Measurements from ENCODE around the gene POP5.
"Not testable (repeated sequence)": the region's sequence is repeated elsewhere in the genome, so short reads cannot be mapped to it uniquely, and the experiment has no call there.

Gene POP5

GRCh38 chr12:120580787-120581723 lies at the start of gene POP5:
POP5 (minus strand) TSS chr12:120581402; CDS start chr12:120581362, 40 bp downstream.
- DNase-seq: peak; percentile 90

DNA sequence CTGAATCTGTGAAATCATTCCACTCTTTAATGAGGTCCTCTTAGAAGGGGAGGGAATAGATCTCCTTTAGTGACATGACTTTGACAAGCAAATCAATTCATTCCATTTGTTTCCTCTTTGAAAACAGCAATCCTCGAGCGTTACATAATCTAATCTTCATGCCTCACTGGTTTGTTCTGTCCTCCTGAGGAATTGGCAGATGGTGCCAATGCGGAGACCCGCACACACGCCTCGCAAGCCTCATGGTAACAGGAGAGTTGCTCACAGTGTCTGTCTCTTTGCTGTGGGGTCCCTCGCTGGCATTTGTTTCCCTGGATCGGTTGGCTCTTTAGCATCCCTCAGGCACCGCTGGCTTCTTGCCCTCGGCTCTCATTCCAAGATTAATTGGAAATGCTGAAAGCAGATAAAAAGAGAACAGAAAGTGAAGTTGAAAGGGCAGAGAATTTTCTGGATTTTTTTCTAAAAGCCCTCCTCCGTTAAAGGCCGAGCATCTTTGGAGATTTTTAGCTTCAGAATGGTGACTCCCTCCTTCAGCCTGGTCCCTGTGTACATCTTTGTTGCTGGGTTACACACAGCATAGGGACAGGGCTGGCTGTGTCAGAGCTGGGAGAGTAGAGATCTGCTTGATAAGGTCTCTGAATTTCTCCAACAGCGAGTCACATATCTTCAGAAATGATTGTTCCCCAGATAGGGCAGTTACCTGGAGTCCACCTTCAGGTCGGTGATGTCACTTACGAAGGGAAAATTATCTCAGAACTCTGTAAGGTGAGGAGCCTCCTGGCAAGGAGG lies 49.1 kb upstream of the POP5 start:
- DNase-seq: no peak

GRCh38 chr12:120628919-120629318 lies 47.7 kb upstream of the POP5 start:
- DNase-seq: no peak

DNA sequence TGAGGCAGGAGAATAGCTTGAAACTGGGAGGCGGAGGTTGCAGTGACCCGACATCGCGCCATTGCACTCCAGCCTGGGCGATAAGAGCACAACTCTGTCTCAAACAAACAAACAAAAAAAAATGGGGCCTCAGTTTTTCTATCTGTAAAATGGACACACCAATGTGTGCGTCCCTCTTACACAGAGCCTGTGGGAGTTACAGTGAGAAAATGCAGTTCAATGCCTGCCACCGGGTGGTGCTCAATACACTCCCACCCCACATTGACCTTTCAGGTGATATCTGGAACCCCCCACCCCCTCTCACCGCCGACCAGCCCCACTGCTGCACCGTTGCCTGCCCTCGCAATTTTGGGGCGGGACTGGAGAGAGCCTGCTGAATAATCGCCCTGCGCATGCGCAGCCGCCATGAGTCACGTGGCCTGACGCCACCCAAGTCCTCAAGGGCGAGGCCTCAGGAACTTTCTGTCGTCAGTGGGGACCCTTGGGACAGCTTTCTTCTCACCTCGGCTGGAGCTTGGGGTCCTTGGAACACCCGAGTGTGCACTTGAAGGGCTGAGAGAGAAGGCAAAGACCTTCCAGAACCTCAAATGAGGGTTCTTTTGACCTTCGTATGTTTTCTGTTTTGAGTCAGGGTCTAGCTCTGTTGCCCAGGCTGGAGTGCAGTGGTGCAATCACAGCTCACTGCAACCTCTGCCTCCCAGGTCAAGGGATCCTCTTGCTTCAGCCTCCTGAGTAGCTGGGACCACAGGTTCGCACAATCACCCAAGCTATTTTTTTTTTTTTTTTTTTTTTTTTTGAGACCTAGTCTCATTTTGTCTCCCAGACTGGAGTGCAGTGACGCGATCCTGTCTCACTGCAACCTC lies 44.6 kb upstream of the POP5 start:
- DNase-seq: no peak

DNA sequence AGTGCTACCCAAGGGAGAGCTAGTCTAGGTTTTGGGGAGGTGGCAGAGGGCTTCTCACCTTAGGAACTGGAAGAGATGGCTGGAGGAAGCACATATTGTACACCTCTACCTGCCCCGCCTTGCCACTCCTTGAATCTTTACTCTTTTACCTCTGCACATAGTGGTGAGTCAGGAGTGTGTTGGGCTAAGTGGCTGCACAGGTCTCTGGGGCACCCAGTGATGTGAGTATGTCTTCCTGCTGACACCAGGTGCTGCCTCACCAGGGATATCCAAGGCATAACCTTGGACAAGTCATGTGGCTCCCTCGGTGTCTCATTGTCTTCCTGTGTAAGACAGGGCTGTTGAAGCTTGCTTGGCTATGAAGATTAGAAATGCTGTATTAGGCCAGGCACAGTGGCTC lies 39.4 kb upstream of the POP5 start:
- DNase-seq: no peak

DNA sequence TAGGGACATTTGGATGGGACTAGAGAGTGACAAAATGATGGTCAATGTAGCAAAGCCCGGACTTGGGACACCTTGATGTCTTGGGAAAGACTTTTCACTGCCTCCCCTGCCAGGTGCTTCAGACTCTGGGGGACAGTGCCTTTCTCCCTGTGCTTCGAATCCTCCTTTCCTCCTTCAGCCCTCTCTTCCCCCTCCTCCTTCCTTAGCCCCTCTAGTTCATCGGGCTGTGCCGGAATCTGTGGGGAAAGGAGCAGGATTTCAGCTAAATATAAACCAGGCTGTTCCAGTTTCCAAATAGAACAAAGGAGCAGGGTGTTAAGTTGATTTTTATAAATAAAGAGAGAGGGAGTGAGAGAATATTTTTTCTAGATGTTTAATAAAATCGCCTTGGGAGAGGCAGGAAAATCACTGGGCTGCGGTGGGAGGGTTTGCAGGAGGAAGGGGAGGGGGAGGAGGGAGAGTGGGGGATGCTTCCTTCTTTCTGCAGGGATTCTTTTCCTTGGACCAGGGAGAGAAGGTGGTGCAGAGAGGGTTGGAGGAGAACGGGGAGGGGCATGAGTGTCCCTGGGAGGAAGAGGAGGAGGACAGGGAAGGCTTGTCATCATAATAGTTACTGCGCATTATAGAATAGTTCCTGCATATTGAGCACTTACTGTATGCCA lies 37.9 kb upstream of the POP5 start:
- DNase-seq: no peak

- DNase-seq: not testable (repeated sequence)
These were observed 36.6 kb upstream of the POP5 start for GRCh38 chr12:120617767-120618166.

- not testable (repeated sequence) for DNase-seq
These were observed 36.0 kb upstream of the POP5 start for GRCh38 chr12:120617193-120617592.

DNA sequence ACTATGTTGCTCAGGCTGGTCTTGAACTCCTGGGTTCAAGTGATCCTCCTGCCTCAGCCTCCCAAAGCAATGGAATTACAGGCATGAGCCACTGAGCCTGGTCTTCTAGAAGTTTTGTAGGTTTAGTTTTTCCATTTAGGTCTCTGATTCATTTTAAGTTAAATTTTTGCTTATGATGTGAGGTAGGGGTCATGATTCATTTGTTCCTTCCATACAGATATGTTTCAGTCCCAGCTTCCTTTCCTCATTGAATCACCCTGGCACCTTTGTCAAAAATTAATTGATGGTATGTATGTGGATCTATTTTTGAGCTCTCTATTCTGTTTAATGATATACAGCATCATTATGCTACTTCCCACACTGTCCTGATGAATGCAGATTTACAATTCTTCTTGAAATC lies 33.6 kb upstream of the POP5 start:
- DNase-seq: no peak

- DNase-seq: not testable (repeated sequence)
These were observed 30.3 kb upstream of the POP5 start for GRCh38 chr12:120611534-120611933.

- DNase-seq: no peak
These were observed 29.4 kb upstream of the POP5 start for GRCh38 chr12:120610560-120610959.

- DNase-seq: not testable (repeated sequence)
These were observed 21.2 kb upstream of the POP5 start for GRCh38 chr12:120602416-120602815.

DNA sequence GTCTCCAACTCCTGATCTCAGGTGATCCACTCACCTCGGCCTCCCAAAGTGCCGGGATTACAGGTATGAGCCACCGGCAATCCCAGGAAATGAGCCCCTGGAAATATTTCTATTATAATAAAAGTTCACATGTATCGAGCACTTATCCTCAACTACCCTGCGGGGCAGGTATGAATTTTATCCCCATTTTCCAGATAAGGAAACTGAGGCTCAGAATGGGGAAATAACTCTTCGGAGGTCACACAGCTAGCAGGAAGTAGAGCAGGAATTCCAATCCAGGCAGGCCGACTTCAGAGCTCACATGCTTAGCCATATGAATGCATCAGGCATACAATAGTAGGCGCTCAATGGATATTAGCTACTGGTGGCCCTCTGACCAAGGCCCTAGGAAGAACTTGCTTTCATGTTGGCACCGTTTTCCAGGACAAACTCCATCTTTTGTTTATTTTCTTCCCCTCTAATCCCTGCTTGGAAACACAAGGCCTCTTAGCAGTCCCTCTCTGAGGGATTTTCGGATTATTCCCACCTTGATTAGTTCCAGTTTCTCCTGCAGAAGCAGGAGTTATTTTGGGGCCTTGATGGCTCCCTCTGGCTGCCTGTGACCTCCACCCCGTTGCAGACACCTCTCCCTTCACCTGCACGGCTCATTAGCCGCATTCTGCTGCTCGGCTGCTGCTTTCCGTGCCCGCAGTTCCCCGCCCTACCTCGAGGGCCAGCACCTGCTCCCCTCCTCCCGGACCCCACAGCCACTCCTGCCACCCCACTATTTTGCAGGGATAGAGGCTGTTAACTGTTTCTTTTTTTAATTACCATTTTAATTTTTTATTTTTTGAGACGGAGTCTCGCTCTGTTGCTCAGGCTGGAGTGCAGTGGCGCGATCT lies 18.7 kb upstream of the POP5 start:
- DNase-seq: no peak

- peak; percentile 28 for DNase-seq
These were observed 17.7 kb upstream of the POP5 start for GRCh38 chr12:120598674-120599463.

DNA sequence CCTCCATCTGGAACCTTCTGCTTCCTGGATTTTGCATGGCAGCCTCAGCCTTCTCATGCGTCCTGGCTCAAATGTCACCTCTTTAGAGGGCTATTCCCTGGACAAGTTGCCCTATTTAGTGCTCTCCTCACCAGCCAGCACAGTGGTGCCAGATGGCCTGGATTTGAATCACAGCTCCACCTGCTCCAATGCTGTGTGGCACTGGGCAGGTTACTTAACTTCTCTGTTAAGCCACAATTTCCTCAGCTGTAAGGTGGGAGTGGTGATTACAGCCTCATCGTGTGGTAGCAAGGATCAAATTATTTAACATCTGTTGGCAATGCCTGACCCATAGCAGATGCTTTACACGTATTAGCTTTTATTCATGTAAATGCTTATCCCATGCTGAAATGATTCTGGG lies 16.7 kb upstream of the POP5 start:
- DNase-seq: no peak

DNA sequence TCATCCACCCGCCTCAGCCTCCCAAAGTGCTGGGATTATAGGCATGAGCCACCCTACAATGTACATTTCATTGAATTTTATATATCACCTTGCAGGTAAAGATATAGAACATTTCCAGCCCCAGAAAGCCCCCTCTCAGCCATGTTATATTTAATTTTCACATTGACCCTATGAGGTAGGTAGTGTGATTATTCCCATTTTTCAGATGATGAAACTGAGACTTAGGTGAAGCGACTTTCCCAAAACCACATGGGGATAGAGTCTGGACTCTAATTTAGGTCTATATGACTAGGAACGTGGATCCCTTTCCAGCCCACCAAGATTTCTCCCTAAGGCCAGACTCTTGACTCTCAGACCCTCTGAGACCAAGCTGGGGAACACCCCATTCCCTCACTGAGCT lies 15.7 kb upstream of the POP5 start:
- DNase-seq: no peak

- no peak for DNase-seq
These were observed 11.2 kb upstream of the POP5 start for GRCh38 chr12:120592121-120593049.

GRCh38 chr12:120590741-120591407 lies 9.7 kb upstream of the POP5 start:
- DNase-seq: no peak
